ENCODE results near the gene TOB2.
A peak's percentile ranks its signal among the peaks of the same experiment; 100 is the strongest.
"Not testable (repeated sequence)": the region's sequence is repeated elsewhere in the genome, so short reads cannot be mapped to it uniquely, and the experiment has no call there.

The TOB2 gene

GRCh38 chr22:41429951-41430332 lies 16.7 kb downstream of the TOB2 start:
- no peak for DNase-seq (ENCODE audit: low read depth, low spot score)

GRCh38 chr22:41429232-41429950 lies 17.2 kb downstream of the TOB2 start:
- DNase-seq (ENCODE audit: low read depth, low spot score) = no peak

GRCh38 chr22:41425660-41426365 lies 20.8 kb downstream of the TOB2 start:
- no peak for DNase-seq (ENCODE audit: low read depth, low spot score)

- DNase-seq (ENCODE audit: low read depth, low spot score) = no peak
These were observed 27.9 kb downstream of the TOB2 start for GRCh38 chr22:41418717-41419116.

GRCh38 chr22:41417622-41418390 lies 28.8 kb downstream of the TOB2 start:
- no peak for DNase-seq (ENCODE audit: low read depth, low spot score)

- no peak for DNase-seq (ENCODE audit: low read depth, low spot score)
These were observed 31.0 kb downstream of the TOB2 start for GRCh38 chr22:41415554-41415953.

- no peak for DNase-seq (ENCODE audit: low read depth, low spot score)
These were observed 35.4 kb downstream of the TOB2 start for GRCh38 chr22:41411021-41411851.

- no peak for DNase-seq (ENCODE audit: low read depth, low spot score)
These were observed 36.3 kb downstream of the TOB2 start for GRCh38 chr22:41410311-41410751.

GRCh38 chr22:41408665-41409064 lies 37.9 kb downstream of the TOB2 start:
- no peak for DNase-seq (ENCODE audit: low read depth, low spot score)

- DNase-seq (ENCODE audit: low read depth, low spot score) = no peak
These were observed 39.2 kb downstream of the TOB2 start for GRCh38 chr22:41407433-41407832.

- DNase-seq (ENCODE audit: low read depth, low spot score) = no peak
These were observed 40.2 kb downstream of the TOB2 start for GRCh38 chr22:41406410-41406809.

- no peak for DNase-seq (ENCODE audit: low read depth, low spot score)
These were observed 41.0 kb downstream of the TOB2 start for GRCh38 chr22:41405588-41405987.

- peak; percentile 59 for DNase-seq (ENCODE audit: low read depth, low spot score)
These were observed 42.9 kb downstream of the TOB2 start for GRCh38 chr22:41403532-41404318.

- DNase-seq (ENCODE audit: low read depth, low spot score) = not testable (repeated sequence)
These were observed 43.8 kb downstream of the TOB2 start for GRCh38 chr22:41402851-41403250.

GRCh38 chr22:41401781-41402648 lies 44.6 kb downstream of the TOB2 start:
- DNase-seq (ENCODE audit: low read depth, low spot score) = no peak

GRCh38 chr22:41398921-41399320 lies 47.7 kb downstream of the TOB2 start:
- no peak for DNase-seq (ENCODE audit: low read depth, low spot score)

- no peak for DNase-seq (ENCODE audit: low read depth, low spot score)
These were observed 49.3 kb downstream of the TOB2 start for GRCh38 chr22:41397143-41397811.

GRCh38 chr22:41395531-41396240 lies 50.9 kb downstream of the TOB2 start:
- no peak for DNase-seq (ENCODE audit: low read depth, low spot score)

- DNase-seq (ENCODE audit: low read depth, low spot score) = no peak
These were observed 52.6 kb downstream of the TOB2 start for GRCh38 chr22:41394012-41394356.

Data from smooth muscle cell of the brain vasculature (primary cell).